HepG2 (cell line): ENCODE results near the gene TMEM176A. TPM values are rescaled to one million over a fixed set of nuclear protein-coding genes. Genes with fewer than 3 reads are reported as not detected.

Source experiments
- ATAC-seq: fragments of 200-7000 bp; cut with Tn5 transposase; 3 replicates; pipeline ENCODE4 v1.9.1; 2020; ENCODE audit warnings: mild to moderate bottlenecking, moderate library complexity
- BruUV-seq: library from RNA; stranded (reverse); fragments of 400-500 nt; replicated peaks from 2 replicates; lab custom pipeline; 2021; lab: Mats Ljungman, UMichigan
- CTCF ChIA-PET: fragments of 300-600 bp; formaldehyde crosslinking; extraction: SDS; loops from one replicate; lab custom pipeline; 2021; ENCODE audit warnings: low total read pairs, inconsistent platforms, low intra/inter-chr PET ratio; lab: Yijun Ruan, JAX
- POLR2A ChIA-PET: fragments of 350-600 bp; sonication (Branson Sonifier 250); formaldehyde crosslinking; loops from one replicate; lab custom pipeline; 2020; ENCODE audit warnings: antibody characterized with exemption, inconsistent platforms; lab: Yijun Ruan, JAX
- DNase-seq: peaks from one replicate; pipeline ENCODE4 v3.0.0-alpha.2; 2015; ENCODE audit warnings: low spot score
- FAIRE-seq: peaks from 3 replicates; lab custom pipeline; 2011; peaks lifted over from hg19 to GRCh38; lab: Jason Lieb, UNC
- H2AFZ ChIP-seq: one replicate; pipeline ENCODE4 v1.6.1; 2011; ENCODE audit warnings: low read length, inconsistent platforms
- H3K27ac ChIP-seq: fragments of 300-600 bp; 3 replicates; pipeline ENCODE4 v1.8.0; 2011; ENCODE audit warnings: mixed run types, mild to moderate bottlenecking, mixed read lengths, low read length, inconsistent platforms; ENCODE audit not compliant: insufficient read depth; ENCODE audit errors: extremely low read length
- H3K27me3 ChIP-seq, 2 experiments: fragments of 200-600 bp in 1 of 2; 2 replicates in 1 of 2; 3 replicates in 1 of 2; pipeline versions ENCODE4 v1.6.0 to v1.8.0; 2011; ENCODE audit warnings: low read length in 2 of 2, mild to moderate bottlenecking in 2 of 2, moderate library complexity in 2 of 2, inconsistent platforms in 1 of 2; ENCODE audit not compliant: insufficient read depth in 2 of 2, control insufficient read depth in 1 of 2
- H3K36me3 ChIP-seq, 2 experiments: fragments of 200-600 bp in 1 of 2; replicated peaks in 1 of 2; 2 replicates in 1 of 2; 3 replicates in 1 of 2; pipeline versions ENCODE4 v1.5.1 to v1.8.0; 2011; ENCODE audit warnings: low read length in 2 of 2, inconsistent platforms in 1 of 2; ENCODE audit not compliant: insufficient read depth in 2 of 2, control insufficient read depth in 1 of 2
- H3K4me1 ChIP-seq: 2 replicates; pipeline ENCODE4 v1.5.1; 2012; ENCODE audit warnings: low read length, inconsistent platforms; ENCODE audit not compliant: insufficient read depth
- H3K4me2 ChIP-seq: 2 replicates; pipeline ENCODE4 v1.6.0; 2011; ENCODE audit warnings: low read depth, low read length, inconsistent platforms
- H3K4me3 ChIP-seq, 3 experiments: fragments of 200-600 bp in 1 of 3; sonication (generic), shearing (Covaris generic) in 1 of 3; replicated peaks in 1 of 3; 2 replicates each; pipeline ENCODE4 v1.5.1; 2011 to 2016; ENCODE audit warnings: low read length in 3 of 3, inconsistent platforms in 2 of 3, low read depth in 2 of 3, mild to moderate bottlenecking in 2 of 3, control low read depth in 1 of 3, mixed read lengths in 1 of 3; ENCODE audit not compliant: insufficient read depth in 1 of 3
- H3K79me2 ChIP-seq: one replicate; pipeline ENCODE4 v1.6.1; 2011; ENCODE audit warnings: low read length, inconsistent platforms; ENCODE audit not compliant: insufficient read depth
- H3K9ac ChIP-seq: 2 replicates; pipeline ENCODE4 v1.6.0; 2011; ENCODE audit warnings: mild to moderate bottlenecking, low read depth, low read length, inconsistent platforms; ENCODE audit not compliant: insufficient read depth
- H3K9me3 ChIP-seq: 2 replicates; pipeline ENCODE4 v1.5.1; 2012; ENCODE audit warnings: mild to moderate bottlenecking, low read length
- H4K20me1 ChIP-seq: 2 replicates; pipeline ENCODE4 v1.6.0; 2011; ENCODE audit warnings: inconsistent platforms, mild to moderate bottlenecking, low read length, moderate library complexity; ENCODE audit not compliant: insufficient read depth
- ARNT ChIP-seq: fragments of 450-650 bp; IDR thresholded peaks from 2 replicates; pipeline ENCODE4 v1.6.1; 2017
- FOXO1 ChIP-seq: sonication (generic); formaldehyde crosslinking; IDR thresholded peaks from 2 replicates; pipeline ENCODE4 v1.4.0; 2020; ENCODE audit warnings: missing genetic modification reagents
- GTF2F1 ChIP-seq: fragments of 150-350 bp; IDR thresholded peaks from 2 replicates; pipeline ENCODE4 v1.6.1; 2014; ENCODE audit warnings: low read length
- HOXA9 ChIP-seq: sonication (generic); formaldehyde crosslinking; IDR thresholded peaks from 2 replicates; pipeline ENCODE4 v1.8.1; 2022; ENCODE audit warnings: missing genetic modification reagents, mild to moderate bottlenecking, moderate library complexity, borderline replicate concordance
- KDM5A ChIP-seq: fragments of 200-600 bp; sonication (generic); IDR thresholded peaks from 2 replicates; pipeline ENCODE4 v1.7.0; 2018; ENCODE audit warnings: antibody characterized with exemption, mild to moderate bottlenecking, low read length, borderline replicate concordance
- LRRFIP1 ChIP-seq: sonication (generic); formaldehyde crosslinking; conservative IDR thresholded peaks from 2 replicates; pipeline ENCODE4 v1.4.0; 2020; ENCODE audit warnings: missing genetic modification reagents
- NCOA2 ChIP-seq: sonication (generic); formaldehyde crosslinking; IDR thresholded peaks from 2 replicates; pipeline ENCODE4 v1.8.0; 2022; ENCODE audit warnings: inconsistent platforms
- REL ChIP-seq: sonication (generic); formaldehyde crosslinking; conservative IDR thresholded peaks from 2 replicates; pipeline ENCODE4 v1.8.0; 2022; ENCODE audit warnings: mild to moderate bottlenecking, missing genetic modification reagents, moderate library complexity
- RFXANK ChIP-seq: IDR thresholded peaks from 2 replicates; pipeline ENCODE4 v1.6.1; 2016
- SP5 ChIP-seq: IDR thresholded peaks from 2 replicates; pipeline ENCODE4 v1.6.1; 2016; ENCODE audit warnings: low read depth, borderline replicate concordance
- SYNCRIP ChIP-seq: fragments of 200-400 bp; formaldehyde crosslinking; IDR thresholded peaks from 2 replicates; pipeline ENCODE4 v1.6.1; 2018; ENCODE audit warnings: mild to moderate bottlenecking, low read depth, low read length; ENCODE audit not compliant: insufficient read depth
- ZFY ChIP-seq: sonication (generic); formaldehyde crosslinking; IDR thresholded peaks from 2 replicates; pipeline ENCODE4 v1.4.0; 2020; ENCODE audit warnings: missing genetic modification reagents
- ZNF232 ChIP-seq: sonication (generic); formaldehyde crosslinking; IDR thresholded peaks from 2 replicates; pipeline ENCODE4 v1.4.0; 2020; ENCODE audit warnings: missing genetic modification reagents, borderline replicate concordance
- ZNF558 ChIP-seq: sonication (generic); formaldehyde crosslinking; IDR thresholded peaks from 2 replicates; pipeline ENCODE4 v1.9.0; 2022; ENCODE audit warnings: mild to moderate bottlenecking, missing genetic modification reagents, borderline replicate concordance
- ZNF569 ChIP-seq: sonication (generic); formaldehyde crosslinking; IDR thresholded peaks from 2 replicates; pipeline ENCODE4 v1.5.0; 2020; ENCODE audit warnings: mild to moderate bottlenecking, missing genetic modification reagents, moderate library complexity, borderline replicate concordance
- ZNF891 ChIP-seq: sonication (generic); formaldehyde crosslinking; IDR thresholded peaks from 2 replicates; pipeline ENCODE4 v1.5.0; 2020; ENCODE audit warnings: mild to moderate bottlenecking, missing genetic modification reagents
- ZSCAN31 ChIP-seq: sonication (generic); formaldehyde crosslinking; IDR thresholded peaks from 2 replicates; pipeline ENCODE4 v1.5.0; 2020; ENCODE audit warnings: low read depth, mild to moderate bottlenecking, missing genetic modification reagents
- WGBS: methylation state at CpG from one replicate; pipeline ENCODE4 v1.1.6; 2017; ENCODE audit warnings: low lambda C conversion rate; 5-methylcytosine and 5-hydroxymethylcytosine counted together
- in situ Hi-C: cut with HindIII; loops from 2 replicates; pipeline ENCODE4 v1.10.0; 2017; ENCODE audit warnings: low pct_unique_long_range_greater_than_20kb; ENCODE audit not compliant: extremely low pct_ligation_motif_present
- intact Hi-C: fragments of 100-400 bp; cut with micrococcal nuclease; formaldehyde crosslinking; loops from one replicate; pipeline ENCODE4 v1.10.0; 2022; ENCODE audit not compliant: unreplicated experiment
- polyA plus RNA-seq, 8 experiments: library from polyadenylated mRNA; depleted of rRNA in 3 of 8; stranded (reverse) in 7 of 8; unstranded in 1 of 8; fragments of >200 nt; fragmentation: Illumina TruSeq in 4 of 8; extraction: Trizol in 4 of 8; gene quantifications; 2 replicates each; pipeline versions ENCODE4 v1.2.1 to v1.2.3, GENCODE V29; 2011 to 2016; ENCODE audit warnings: low read depth in 4 of 8, missing spikeins in 1 of 8, mixed read lengths in 1 of 8; ENCODE audit not compliant: insufficient read depth in 1 of 8
- total RNA-seq, 5 experiments: library from RNA; depleted of rRNA; stranded (reverse); fragments of >200 nt; fragmentation: Illumina TruSeq; extraction: Trizol; gene quantifications; 2 replicates each; pipeline ENCODE4 v1.2.3, GENCODE V29; 2016; ENCODE audit warnings: low read depth in 1 of 5

TMEM176A gene
- total and polyA plus RNA-seq, 2 of the 13 experiments (the other 11 are each of a cell fraction or from before 2014, with no cell fraction given): not detected

DNA sequence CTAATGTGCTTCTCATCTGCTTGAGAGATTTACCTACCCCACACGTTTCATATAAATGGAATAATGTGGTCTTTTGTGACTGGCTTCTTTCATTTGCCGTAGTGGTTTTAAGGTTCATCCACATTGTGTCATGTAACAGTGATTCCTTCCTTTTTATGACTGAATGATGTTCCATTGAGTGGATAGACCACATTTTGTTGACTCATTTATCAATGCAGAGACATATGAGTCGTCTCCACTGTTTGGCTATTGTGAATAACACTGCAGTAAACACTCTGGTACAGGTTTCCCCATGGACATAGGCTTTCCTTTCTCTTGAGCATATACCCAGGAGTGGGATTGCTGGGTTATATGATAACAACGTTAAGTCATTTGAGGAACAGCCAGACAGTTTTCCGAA, 49.7 kb downstream of the TMEM176A start:
- Histone ChIP-seq H3K4me1 (no peaks in the 10 kb centered on the region), H2AFZ (no peak overlapping the region), H3K9me3 (no peaks in the 10 kb centered on the region), H3K27me3 (peaks cover 6 to 63% of the 10 kb centered on the region in 2 experiments), H4K20me1 (no peaks in the 10 kb centered on the region), H3K36me3 (no peaks in the 10 kb centered on the region), H3K79me2 (no peaks in the 10 kb centered on the region), H3K9ac (no peak overlapping the region), H3K4me2 (no peak overlapping the region), H3K27ac (no peak overlapping the region), H3K4me3 (no peak overlapping the region)
- no peak for ATAC-seq
- 39% methylated on average over 5 of the region's 5 CpGs for WGBS
- in situ Hi-C loops (no loop called here), intact Hi-C loops (no loop called here)
- TF ChIP-seq NCOA2 (CRISPR knock-in tag) (no peak), ZNF569 (no peak), SP5 (CRISPR knock-in tag) (no peak), RFXANK (CRISPR knock-in tag) (no peak), ARNT (no peak), ZFY (no peak), HOXA9 (CRISPR knock-in tag) (no peak), ZNF232 (CRISPR knock-in tag) (no peak), KDM5A (no peak), ZNF558 (CRISPR knock-in tag) (no peak), ZSCAN31 (CRISPR knock-in tag) (no peak), REL (CRISPR knock-in tag) (no peak), SYNCRIP (no peak), FOXO1 (no peak), ZNF891 (CRISPR knock-in tag) (no peak), GTF2F1 (no peak), LRRFIP1 (CRISPR knock-in tag) (no peak)
- FAIRE-seq: no peak
- POLR2A ChIA-PET: no interaction called here
- DNase-seq: no peak
- CTCF ChIA-PET: no interaction called here
- BruUV-seq: no TSS peak
